ENCODE data around the gene NDUFAF8. TPM values are rescaled to one million over a fixed set of nuclear protein-coding genes. Genes with fewer than 3 reads are reported as not detected.

Gene NDUFAF8
- total RNA-seq, 4 donors from 2014 or later: 22.0 to 67.0 (median 34.3) TPM

DNA sequence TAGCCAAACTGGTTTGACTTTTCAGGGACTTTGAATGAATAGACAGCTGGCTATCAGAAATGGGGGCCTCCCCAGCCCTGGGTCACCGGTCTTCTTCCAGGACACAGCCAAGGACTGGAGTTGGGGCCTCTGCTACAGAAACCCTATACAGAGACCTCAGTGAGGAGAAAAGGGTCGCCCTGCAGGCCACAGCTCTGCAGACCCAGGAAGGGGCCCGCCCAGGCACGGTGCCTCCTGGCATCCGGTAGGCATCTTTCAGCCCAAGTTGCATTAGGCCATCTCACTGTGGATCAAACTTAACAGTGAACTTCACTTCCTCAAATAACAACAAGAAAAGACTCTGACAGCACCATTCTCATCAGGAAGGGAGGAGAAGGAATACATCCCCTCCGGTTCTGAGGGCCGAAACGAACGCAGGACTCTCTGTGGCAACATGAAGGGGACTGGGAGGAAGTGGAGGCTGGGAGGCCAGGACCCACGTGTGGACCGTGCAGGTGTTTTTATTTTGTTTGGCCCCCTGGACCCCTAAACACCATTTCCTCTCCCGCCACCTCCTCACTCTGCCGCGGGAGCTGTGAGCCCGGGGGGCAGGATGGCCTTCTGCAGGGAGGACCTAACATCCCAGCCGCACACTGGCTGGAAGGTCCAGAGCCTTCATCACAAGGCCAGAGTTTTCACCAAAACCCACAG lies 48.8 kb downstream of the NDUFAF8 start:
- Histone ChIP-seq H3K27me3 (no peaks in the 10 kb centered on the region), H3K4me3 (no peak overlapping the region), H3K27ac (peak overlapping the region in 2 of 4 donors; percentile 13 to 36), H3K36me3 (peaks cover 4 to 65% (median 12%) of the 10 kb centered on the region in 3 donors), H3K9me3 (no peaks in the 10 kb centered on the region), H3K4me1 (peaks cover 16 to 67% (median 35%) of the 10 kb centered on the region in 3 donors)
- WGBS, 2 donors: 58 to 95% methylated on average over 4 to 10 of the region's 16 CpGs
- DNase-seq: no peak
- intact Hi-C loops (cut with DNase I): no loop called here
- TF ChIP-seq, protein P1, sequence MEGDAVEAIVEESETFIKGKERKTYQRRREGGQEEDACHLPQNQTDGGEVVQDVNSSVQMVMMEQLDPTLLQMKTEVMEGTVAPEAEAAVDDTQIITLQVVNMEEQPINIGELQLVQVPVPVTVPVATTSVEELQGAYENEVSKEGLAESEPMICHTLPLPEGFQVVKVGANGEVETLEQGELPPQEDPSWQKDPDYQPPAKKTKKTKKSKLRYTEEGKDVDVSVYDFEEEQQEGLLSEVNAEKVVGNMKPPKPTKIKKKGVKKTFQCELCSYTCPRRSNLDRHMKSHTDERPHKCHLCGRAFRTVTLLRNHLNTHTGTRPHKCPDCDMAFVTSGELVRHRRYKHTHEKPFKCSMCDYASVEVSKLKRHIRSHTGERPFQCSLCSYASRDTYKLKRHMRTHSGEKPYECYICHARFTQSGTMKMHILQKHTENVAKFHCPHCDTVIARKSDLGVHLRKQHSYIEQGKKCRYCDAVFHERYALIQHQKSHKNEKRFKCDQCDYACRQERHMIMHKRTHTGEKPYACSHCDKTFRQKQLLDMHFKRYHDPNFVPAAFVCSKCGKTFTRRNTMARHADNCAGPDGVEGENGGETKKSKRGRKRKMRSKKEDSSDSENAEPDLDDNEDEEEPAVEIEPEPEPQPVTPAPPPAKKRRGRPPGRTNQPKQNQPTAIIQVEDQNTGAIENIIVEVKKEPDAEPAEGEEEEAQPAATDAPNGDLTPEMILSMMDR (IDR thresholded peaks at IDR 0.05): no peak
- no peak for TF ChIP-seq POLR2A (IDR thresholded peaks at IDR 0.05)

DNA sequence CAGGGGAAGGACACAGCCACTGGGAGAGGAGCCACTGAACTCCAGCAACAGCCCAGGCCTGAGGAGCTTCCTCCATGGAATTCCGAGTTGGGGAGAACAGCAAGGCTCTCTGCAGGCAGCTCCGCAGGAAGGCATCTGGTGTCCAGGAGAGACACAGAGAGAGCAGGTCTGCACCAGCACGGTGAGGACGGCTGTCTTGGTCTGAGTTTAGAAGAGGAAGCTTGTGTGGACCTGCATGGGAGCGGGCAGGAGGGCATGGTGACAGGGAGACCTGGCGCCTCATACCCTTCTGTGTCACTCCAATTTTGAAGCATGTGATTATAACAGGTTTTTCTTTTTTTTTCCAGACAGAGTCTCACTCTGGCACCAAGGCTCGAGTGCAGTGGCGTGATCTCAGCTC lies 49.6 kb downstream of the NDUFAF8 start:
- no peaks in the 10 kb centered on the region for H3K27me3 ChIP-seq
- 74 to 76% methylated on average over 8 of the region's 8 CpGs for WGBS, 2 donors
- H3K4me3 ChIP-seq: no peak overlapping the region
- H3K4me1 ChIP-seq: peaks cover 16 to 76% (median 37%) of the 10 kb centered on the region in 3 donors
- peaks cover 0 to 57% (median 6%) of the 10 kb centered on the region in 3 donors for H3K36me3 ChIP-seq
- H3K9me3 ChIP-seq: no peaks in the 10 kb centered on the region
- TF ChIP-seq, protein P1 (IDR thresholded peaks at IDR 0.05): no peak
- TF ChIP-seq POLR2A (IDR thresholded peaks at IDR 0.05): no peak
- DNase-seq: no peak
- H3K27ac ChIP-seq: no peak overlapping the region
- intact Hi-C loops (cut with DNase I): no loop called here

DNA sequence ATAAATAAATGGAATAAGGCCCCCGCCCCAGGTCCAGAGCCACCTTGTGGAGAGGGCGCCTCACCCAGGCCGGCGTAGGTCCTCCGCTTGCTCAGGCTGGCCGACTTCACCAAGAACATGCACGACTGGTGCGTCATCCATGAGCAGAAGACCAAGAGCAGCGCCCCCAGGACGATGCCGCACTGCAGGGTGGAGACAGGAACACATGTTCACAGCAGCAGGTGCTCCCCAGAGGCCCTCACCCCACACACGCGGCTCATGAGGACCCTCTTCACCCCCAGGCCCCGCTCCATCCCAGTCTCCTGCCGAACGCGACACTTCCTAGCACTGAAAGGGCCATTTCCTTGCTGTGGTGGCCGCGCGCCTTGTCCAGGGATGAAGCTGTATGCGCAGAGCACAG lies 50.5 kb downstream of the NDUFAF8 start:
- Histone ChIP-seq H3K4me1 (peaks cover 20 to 81% (median 46%) of the 10 kb centered on the region in 3 donors), H3K36me3 (peaks cover 0 to 48% (median 6%) of the 10 kb centered on the region in 3 donors), H3K27me3 (no peaks in the 10 kb centered on the region), H3K4me3 (no peak overlapping the region), H3K27ac (no peak overlapping the region), H3K9me3 (no peaks in the 10 kb centered on the region)
- no peak for TF ChIP-seq POLR2A (IDR thresholded peaks at IDR 0.05)
- TF ChIP-seq, protein P1 (IDR thresholded peaks at IDR 0.05): no peak
- intact Hi-C loops (cut with DNase I): loop anchor here (10.0 kb wide), 1 partner anchor 195 kb away; no protein-coding TSS in a partner anchor
- DNase-seq: no peak
- 91 to 94% methylated on average over 7 to 17 of the region's 21 CpGs for WGBS, 2 donors

DNA sequence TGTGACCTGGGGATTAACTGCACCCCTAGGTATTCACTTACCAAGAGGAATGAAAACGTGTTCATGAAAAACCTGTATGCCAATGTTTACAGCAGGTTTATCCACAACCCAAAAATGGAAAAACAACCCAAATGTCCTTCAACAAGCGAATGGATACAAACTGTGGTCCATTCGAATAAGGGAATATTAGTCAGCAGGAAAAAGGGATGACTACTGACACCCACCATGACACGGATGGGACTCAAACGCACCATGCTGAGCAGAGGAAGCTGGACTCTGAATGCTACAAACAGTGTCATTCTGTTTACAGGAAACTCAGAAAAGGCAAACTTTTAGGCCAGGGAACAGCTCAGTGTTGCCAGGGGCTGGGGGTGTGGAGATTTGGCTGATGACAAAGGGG lies 51.1 kb downstream of the NDUFAF8 start:
- DNase-seq: no peak
- TF ChIP-seq, protein P1 (IDR thresholded peaks at IDR 0.05): no peak
- Histone ChIP-seq H3K36me3 (peaks cover 0 to 42% (median 6%) of the 10 kb centered on the region in 3 donors), H3K4me1 (peaks cover 14 to 75% (median 46%) of the 10 kb centered on the region in 3 donors), H3K4me3 (no peak overlapping the region), H3K27me3 (no peaks in the 10 kb centered on the region), H3K27ac (no peak overlapping the region), H3K9me3 (no peaks in the 10 kb centered on the region)
- WGBS, 2 donors: 85 to 87% methylated on average over 5 of the region's 5 CpGs
- intact Hi-C loops (cut with DNase I): loop anchor here (10.0 kb wide), 1 partner anchor 195 kb away; no protein-coding TSS in a partner anchor

Other genes starting within 250 kb of the NDUFAF8 start
- 10 to 100 TPM; 16.7 to 23.8 (median 22.1) TPM for gene CHMP6, start 247.5 kb upstream of the NDUFAF8 start, total RNA-seq
- gene BAIAP2, start 204.2 kb upstream of the NDUFAF8 start, total RNA-seq: 100 to 1,000 TPM in 3 of 4 donors, 10 to 100 TPM in 1; 87.8 to 175 (median 105) TPM
- not detected for gene PVALEF, start 73.8 kb upstream of the NDUFAF8 start, total RNA-seq
- gene AATK, start 73.1 kb upstream of the NDUFAF8 start, total RNA-seq: 1 to 10 TPM in 1 of 4 donors, under 1 TPM in 2, not detected in 1; 0.57 to 1.5 (median 0.70) TPM
- gene CEP131, start 16.4 kb upstream of the NDUFAF8 start, total RNA-seq: 1 to 10 TPM; 5.5 to 8.1 (median 6.0) TPM
- 10 to 100 TPM; 16.7 to 42.9 (median 23.3) TPM for gene TEPSIN, start 263 bp upstream of the NDUFAF8 start, total RNA-seq
- gene SLC38A10, start 56.0 kb downstream of the NDUFAF8 start, total RNA-seq: 10 to 100 TPM; 37.8 to 49.8 (median 45.3) TPM
- gene BAHCC1, start 156.1 kb downstream of the NDUFAF8 start, total RNA-seq: 10 to 100 TPM in 1 of 4 donors, 1 to 10 TPM in 3; 3.8 to 10.6 (median 5.4) TPM

Measured in esophagus squamous epithelium (tissue), 5 donors.